Spleen (tissue), 11 donors: Measurements from ENCODE around the gene DNM2. TPM values are rescaled to one million over a fixed set of nuclear protein-coding genes. Genes with fewer than 3 reads are reported as not detected.
A peak's percentile ranks its signal among the peaks of the same experiment; 100 is the strongest.

Source experiments
- DNase-seq: peaks from one replicate; pipeline ENCODE4 v3.0.0-alpha.2; 2020
- H3K27ac ChIP-seq, 8 donors: fragments of 200-600 bp; sonication (generic) in 7 of 8; 1 replicate in 4 of 8; 2 replicates in 4 of 8; pipeline versions ENCODE4 v1.5.0 to v1.8.0; 2016 to 2021; ENCODE audit warnings: inconsistent platforms in 4 of 8, mild to moderate bottlenecking in 4 of 8, moderate library complexity in 1 of 8
- H3K27me3 ChIP-seq, 7 donors: fragments of 200-600 bp; sonication (generic) in 6 of 7; replicated peaks in 1 of 7; 1 replicate in 4 of 7; 2 replicates in 3 of 7; pipeline versions ENCODE4 v1.5.0 to v1.8.0; 2016 to 2021; ENCODE audit warnings: inconsistent platforms in 3 of 7, mild to moderate bottlenecking in 1 of 7
- H3K36me3 ChIP-seq, 6 donors: fragments of 200-600 bp; sonication (generic) in 5 of 6; 1 replicate in 4 of 6; 2 replicates in 2 of 6; pipeline versions ENCODE4 v1.5.0 to v1.8.0; 2016 to 2021; ENCODE audit warnings: inconsistent platforms in 2 of 6
- H3K4me1 ChIP-seq, 6 donors: fragments of 200-600 bp; sonication (generic) in 5 of 6; 1 replicate in 3 of 6; 2 replicates in 3 of 6; pipeline versions ENCODE4 v1.5.0 to v1.8.0; 2016 to 2021; ENCODE audit warnings: inconsistent platforms in 3 of 6
- H3K4me3 ChIP-seq, 8 donors: fragments of 200-600 bp; sonication (generic) in 7 of 8; 1 replicate in 4 of 8; 2 replicates in 4 of 8; pipeline versions ENCODE4 v1.5.0 to v1.8.0; 2016 to 2021; ENCODE audit warnings: inconsistent platforms in 4 of 8, mild to moderate bottlenecking in 4 of 8, moderate library complexity in 2 of 8
- H3K9me3 ChIP-seq, 8 donors: fragments of 200-600 bp; sonication (generic) in 7 of 8; 1 replicate in 4 of 8; 2 replicates in 4 of 8; pipeline versions ENCODE4 v1.5.0 to v1.8.0; 2016 to 2021; ENCODE audit warnings: inconsistent platforms in 4 of 8
- POLR2A ChIP-seq, 3 donors: fragments of 450-650 bp; IDR thresholded peaks; one replicate each; pipeline ENCODE4 v1.5.1; 2017; ENCODE audit warnings: antibody characterized with exemption in 3 of 3, mild to moderate bottlenecking in 1 of 3
- POLR2AphosphoS5 ChIP-seq, 3 donors: sonication (generic); formaldehyde crosslinking; IDR thresholded peaks; one replicate each; pipeline ENCODE4 v1.5.1; 2017; ENCODE audit warnings: antibody characterized with exemption in 3 of 3
- WGBS, 5 donors: extraction: QIAGEN DNeasy Blood & Tissue Kit in 3 of 5; methylation state at CpG; one replicate each; pipeline versions ENCODE4 v1.1.5 to v1.1.7; 2013 to 2018; 5-methylcytosine and 5-hydroxymethylcytosine counted together
- intact Hi-C: fragments of 100-400 bp; cut with DNase I; formaldehyde crosslinking; loops from one replicate; pipeline ENCODE4 v1.15.0; 2023; ENCODE audit warnings: low total_unique reads
- polyA plus RNA-seq, 3 donors: library from polyadenylated mRNA; stranded (reverse); fragments of 200-250 nt; gene quantifications; one replicate each; pipeline ENCODE4 v1.2.1, GENCODE V29; 2013
- total RNA-seq, 7 donors: library from RNA; depleted of rRNA in 3 of 7; stranded (reverse); fragments of >200 nt in 3 of 7; fragmentation: NEBNext Ultra II Directional in 4 of 7; extraction: Animal tissue kit (Norgen Biotek cat#: 25700) in 4 of 7; gene quantifications; one replicate each; pipeline versions ENCODE4 v1.1.0 to v1.2.1, GENCODE V29; 2016 to 2021
- TF ChIP-seq, protein P1 (sequence below), 11 experiments: fragments of 200-600 bp in 7 of 11; fragments of 450-650 bp in 4 of 11; sonication (generic) in 4 of 11; IDR thresholded peaks in 8 of 11; conservative IDR thresholded peaks in 3 of 11; 1 replicate in 7 of 11; 2 replicates in 4 of 11; pipeline versions ENCODE4 v1.4.0 to v1.8.0; 2016 to 2021; ENCODE audit warnings: antibody characterized with exemption in 11 of 11, inconsistent platforms in 4 of 11, mild to moderate bottlenecking in 1 of 11
- donor health status: healthy with polysubstance abuse.
- donor health status: DM: no; HTN: no; CAD: no; lungs with moderate emphysema.
- donor health status: DM: no; HTN: no; CAD: no.
- donor health status: Bipolar disorder and iron deficiency.
- donor health status: healthy.
- donor health status: DM: no; HTN: no; CAD: no.
- donor health status: DM: yes; HTN: yes; CAD: no.

The DNM2 gene
- total and polyA plus RNA-seq, 10 donors = 57.1 to 298 (median 193) TPM

DNA sequence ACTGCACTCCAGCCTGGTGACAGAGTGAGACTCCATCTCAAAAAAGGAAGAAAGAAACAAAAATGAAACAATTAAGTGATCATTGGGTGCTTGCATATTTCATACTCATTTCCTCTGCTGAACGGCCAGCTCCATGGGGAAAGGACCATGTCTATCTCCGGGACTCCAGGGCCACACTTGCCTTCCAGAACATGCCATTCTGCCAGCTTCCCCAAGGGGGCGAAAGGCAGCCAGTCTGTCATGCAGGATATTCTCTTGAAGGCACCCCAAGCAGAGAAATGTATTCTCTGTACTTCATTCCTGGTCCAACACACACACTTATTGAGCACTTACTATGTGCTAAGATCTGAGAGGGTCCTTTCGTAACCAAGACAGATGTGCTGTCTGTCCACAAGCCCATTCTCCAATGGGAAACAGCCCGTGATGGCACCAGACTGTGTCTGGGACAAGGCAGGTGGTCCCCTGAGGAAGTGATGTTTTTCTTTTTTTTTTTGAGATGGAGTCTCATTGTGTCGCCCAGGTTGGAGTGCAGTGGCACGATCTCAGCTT, 143.3 kb downstream of the DNM2 start:
- Histone ChIP-seq H3K27me3 (no peaks in the 10 kb centered on the region), H3K27ac (peak overlapping the region in 4 of 8 donors; percentile 9 to 51 (median 44)), H3K4me1 (peaks cover 0 to 28% (median 11%) of the 10 kb centered on the region in 6 donors), H3K36me3 (peaks cover 0 to 42% (median 0%) of the 10 kb centered on the region in 6 donors), H3K9me3 (no peaks in the 10 kb centered on the region), H3K4me3 (no peak overlapping the region)
- TF ChIP-seq, protein P1, sequence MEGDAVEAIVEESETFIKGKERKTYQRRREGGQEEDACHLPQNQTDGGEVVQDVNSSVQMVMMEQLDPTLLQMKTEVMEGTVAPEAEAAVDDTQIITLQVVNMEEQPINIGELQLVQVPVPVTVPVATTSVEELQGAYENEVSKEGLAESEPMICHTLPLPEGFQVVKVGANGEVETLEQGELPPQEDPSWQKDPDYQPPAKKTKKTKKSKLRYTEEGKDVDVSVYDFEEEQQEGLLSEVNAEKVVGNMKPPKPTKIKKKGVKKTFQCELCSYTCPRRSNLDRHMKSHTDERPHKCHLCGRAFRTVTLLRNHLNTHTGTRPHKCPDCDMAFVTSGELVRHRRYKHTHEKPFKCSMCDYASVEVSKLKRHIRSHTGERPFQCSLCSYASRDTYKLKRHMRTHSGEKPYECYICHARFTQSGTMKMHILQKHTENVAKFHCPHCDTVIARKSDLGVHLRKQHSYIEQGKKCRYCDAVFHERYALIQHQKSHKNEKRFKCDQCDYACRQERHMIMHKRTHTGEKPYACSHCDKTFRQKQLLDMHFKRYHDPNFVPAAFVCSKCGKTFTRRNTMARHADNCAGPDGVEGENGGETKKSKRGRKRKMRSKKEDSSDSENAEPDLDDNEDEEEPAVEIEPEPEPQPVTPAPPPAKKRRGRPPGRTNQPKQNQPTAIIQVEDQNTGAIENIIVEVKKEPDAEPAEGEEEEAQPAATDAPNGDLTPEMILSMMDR (IDR thresholded peaks at IDR 0.05 in 8 of 11, conservative IDR thresholded peaks at IDR 0.05 in 3 of 11) = peak in 9 of 11 experiments; percentile 7 to 68 (median 53)
- peak in 1 of 3 donors; percentile 10 for TF ChIP-seq POLR2AphosphoS5 (IDR thresholded peaks at IDR 0.05)
- TF ChIP-seq POLR2A (IDR thresholded peaks at IDR 0.05) = no peak
- intact Hi-C loops = loop anchor here (5.0 kb wide), 1 partner anchor 144 kb away; the partner anchor contains the start of gene DNM2
- no peak for DNase-seq
- 55 to 76% (median 62%) methylated on average over 7 of the region's 7 CpGs for WGBS, 5 donors

DNA sequence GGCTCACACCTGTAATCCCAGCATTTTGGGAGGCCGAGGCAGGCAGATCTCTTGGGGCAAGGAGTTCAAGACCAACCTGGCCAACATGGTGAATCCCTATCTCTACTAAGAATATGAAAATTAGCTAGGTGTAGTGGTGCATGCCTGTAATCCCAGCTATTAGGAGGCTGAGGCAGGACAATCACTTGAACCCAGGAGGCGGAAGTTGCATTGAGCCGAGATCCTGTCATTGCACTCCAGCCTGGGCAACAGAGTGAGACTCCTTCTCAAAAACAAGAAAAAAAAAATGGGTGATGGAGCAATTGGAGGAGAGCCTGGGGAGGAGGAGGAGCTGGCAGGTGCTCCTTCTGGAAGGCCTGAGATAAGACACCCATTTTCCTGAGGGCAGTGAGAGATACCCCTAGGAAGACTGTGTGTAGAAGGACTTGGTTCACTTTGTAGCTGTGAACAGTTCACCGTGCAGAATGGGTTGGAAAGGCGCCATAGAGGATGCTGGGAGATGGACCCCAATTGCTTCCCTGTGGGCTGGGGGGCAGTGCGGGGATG, 144.8 kb downstream of the DNM2 start:
- TF ChIP-seq POLR2A (IDR thresholded peaks at IDR 0.05) (no peak), POLR2AphosphoS5 (IDR thresholded peaks at IDR 0.05) (no peak)
- TF ChIP-seq, protein P1 (IDR thresholded peaks at IDR 0.05 in 8 of 11, conservative IDR thresholded peaks at IDR 0.05 in 3 of 11) = no peak
- 84 to 93% (median 88%) methylated on average over 6 of the region's 6 CpGs for WGBS, 5 donors
- Histone ChIP-seq H3K27ac (no peak overlapping the region), H3K4me3 (no peak overlapping the region), H3K36me3 (peaks cover 0 to 27% (median 0%) of the 10 kb centered on the region in 6 donors), H3K27me3 (no peaks in the 10 kb centered on the region), H3K9me3 (no peaks in the 10 kb centered on the region), H3K4me1 (peaks cover 0 to 33% (median 11%) of the 10 kb centered on the region in 6 donors)
- intact Hi-C loops = loop anchor here (5.0 kb wide), 1 partner anchor 145 kb away; the partner anchor contains the start of gene DNM2
- DNase-seq = no peak

DNA sequence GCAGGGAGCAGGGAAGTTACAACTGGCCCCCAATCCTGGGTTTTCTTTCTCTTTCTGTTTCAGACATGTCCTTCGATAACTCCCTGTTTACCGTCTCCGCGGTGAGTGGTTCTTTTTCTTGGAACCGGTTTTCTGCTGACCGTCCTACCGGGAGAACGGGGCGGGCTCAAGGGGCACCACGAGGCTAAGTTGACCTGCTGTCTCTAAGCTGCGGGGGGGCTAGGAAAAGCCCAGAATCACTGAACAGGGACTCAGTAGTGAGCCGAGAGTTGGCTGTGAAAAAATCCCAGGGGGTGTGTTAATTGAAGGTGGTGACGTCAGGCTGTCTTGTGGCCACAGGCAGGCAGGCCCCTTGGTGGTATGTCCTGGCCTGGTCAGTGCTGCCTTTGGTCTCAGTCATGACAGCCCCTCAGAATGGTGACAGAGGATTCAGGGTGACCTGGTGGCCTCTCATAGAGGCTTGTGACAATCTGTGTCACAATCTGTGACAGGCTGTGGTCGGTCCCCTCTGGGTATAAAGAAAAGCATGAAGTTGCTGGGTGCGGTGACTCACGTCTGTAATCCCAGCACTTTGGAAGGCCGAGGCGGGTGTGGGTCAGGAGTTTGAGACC, 145.3 kb downstream of the DNM2 start:
- peaks cover 0 to 37% (median 14%) of the 10 kb centered on the region in 6 donors for H3K4me1 ChIP-seq
- H3K27ac ChIP-seq = peak overlapping the region in 1 of 8 donors; percentile 50
- no peak for DNase-seq
- H3K4me3 ChIP-seq = no peak overlapping the region
- TF ChIP-seq POLR2A (IDR thresholded peaks at IDR 0.05) (no peak), POLR2AphosphoS5 (IDR thresholded peaks at IDR 0.05) (no peak)
- TF ChIP-seq, protein P1 (IDR thresholded peaks at IDR 0.05 in 8 of 11, conservative IDR thresholded peaks at IDR 0.05 in 3 of 11) = no peak
- no peaks in the 10 kb centered on the region for H3K27me3 ChIP-seq
- H3K9me3 ChIP-seq = no peaks in the 10 kb centered on the region
- intact Hi-C loops = loop anchor here (5.0 kb wide), 1 partner anchor 146 kb away; the partner anchor contains the start of gene DNM2
- WGBS, 5 donors = 83 to 91% (median 85%) methylated on average over 18 of the region's 18 CpGs
- H3K36me3 ChIP-seq = peaks cover 0 to 23% (median 0%) of the 10 kb centered on the region in 6 donors

DNA sequence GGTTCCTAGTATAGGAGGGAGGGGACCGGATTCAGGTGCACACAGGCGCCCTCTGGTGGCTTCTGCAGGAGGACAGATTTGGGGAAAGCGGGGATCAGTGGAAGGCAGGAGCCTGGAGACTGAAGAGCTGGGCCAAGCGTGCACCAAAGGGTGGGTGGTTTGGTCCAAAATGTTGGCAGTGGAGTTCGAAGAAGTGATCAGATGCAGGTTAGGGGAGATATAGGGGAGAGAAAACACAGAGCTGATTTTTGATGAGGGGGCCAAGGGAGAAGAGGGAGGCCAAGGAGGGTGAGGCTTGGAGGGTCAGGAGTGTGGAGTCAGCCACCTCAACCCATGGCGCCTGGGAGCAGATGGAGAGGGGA, 146.6 kb downstream of the DNM2 start:
- no peaks in the 10 kb centered on the region for H3K27me3 ChIP-seq
- H3K4me1 ChIP-seq = peaks cover 0 to 46% (median 18%) of the 10 kb centered on the region in 6 donors
- peaks cover 0 to 25% (median 0%) of the 10 kb centered on the region in 6 donors for H3K36me3 ChIP-seq
- DNase-seq = peak; percentile 92
- peak overlapping the region in 1 of 8 donors; percentile 34 for H3K4me3 ChIP-seq
- H3K27ac ChIP-seq = peak overlapping the region in 3 of 8 donors; percentile 19 to 62 (median 50)
- H3K9me3 ChIP-seq = no peaks in the 10 kb centered on the region
- WGBS, 5 donors = 11 to 24% (median 19%) methylated on average over 6 of the region's 6 CpGs
- intact Hi-C loops = loop anchor here (5.0 kb wide), 1 partner anchor 147 kb away; the partner anchor contains the start of gene DNM2
- TF ChIP-seq, protein P1 (IDR thresholded peaks at IDR 0.05 in 8 of 11, conservative IDR thresholded peaks at IDR 0.05 in 3 of 11) = peak; percentile 76 to 91 (median 87)
- TF ChIP-seq POLR2A (IDR thresholded peaks at IDR 0.05) = no peak
- TF ChIP-seq POLR2AphosphoS5 (IDR thresholded peaks at IDR 0.05) = peak in 1 of 3 donors; percentile 39
